Vagina (tissue), 2 donors: ENCODE data around the gene ATP8A1.

ENCODE experiments used
- POLR2A ChIP-seq, 2 donors: fragments of 450-650 bp; IDR thresholded peaks; one replicate each; pipeline ENCODE4 v1.6.1; 2017; ENCODE audit warnings: antibody characterized with exemption in 2 of 2, mild to moderate bottlenecking in 2 of 2, moderate library complexity in 2 of 2
- POLR2AphosphoS5 ChIP-seq, 2 donors: sonication (generic); formaldehyde crosslinking; IDR thresholded peaks; one replicate each; pipeline ENCODE4 v1.9.0; 2017; ENCODE audit warnings: antibody characterized with exemption in 2 of 2, mild to moderate bottlenecking in 2 of 2, low read depth in 1 of 2; ENCODE audit not compliant: insufficient read depth in 1 of 2
- TF ChIP-seq, protein P1 (sequence below), 3 experiments: fragments of 450-650 bp in 2 of 3; fragments of 200-600 bp in 1 of 3; sonication (generic) in 1 of 3; IDR thresholded peaks; one replicate each; pipeline ENCODE4 v1.5.1; 2017 to 2019; ENCODE audit warnings: antibody characterized with exemption in 3 of 3, mild to moderate bottlenecking in 2 of 3, moderate library complexity in 2 of 3

DNA sequence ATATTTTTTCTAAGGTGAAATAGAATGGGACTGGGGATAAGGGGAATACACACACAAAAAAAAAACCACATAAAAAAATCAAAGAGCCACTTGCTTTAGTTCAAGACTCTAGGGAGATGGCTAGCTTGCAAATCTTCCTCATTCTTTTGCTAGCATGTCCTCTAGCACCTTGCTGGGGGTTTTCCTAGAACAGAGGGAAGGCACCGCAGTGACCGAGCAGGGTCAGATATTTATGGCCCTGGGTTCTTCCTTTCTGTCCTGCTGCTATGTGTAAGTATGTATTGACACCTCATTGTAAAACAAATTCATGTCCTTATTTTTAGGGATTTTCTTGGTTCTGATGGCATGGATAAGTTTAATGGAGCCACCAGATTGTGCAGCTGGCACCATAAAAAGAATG is 178.4 kb downstream of the ATP8A1 start:
- TF ChIP-seq, protein P1, sequence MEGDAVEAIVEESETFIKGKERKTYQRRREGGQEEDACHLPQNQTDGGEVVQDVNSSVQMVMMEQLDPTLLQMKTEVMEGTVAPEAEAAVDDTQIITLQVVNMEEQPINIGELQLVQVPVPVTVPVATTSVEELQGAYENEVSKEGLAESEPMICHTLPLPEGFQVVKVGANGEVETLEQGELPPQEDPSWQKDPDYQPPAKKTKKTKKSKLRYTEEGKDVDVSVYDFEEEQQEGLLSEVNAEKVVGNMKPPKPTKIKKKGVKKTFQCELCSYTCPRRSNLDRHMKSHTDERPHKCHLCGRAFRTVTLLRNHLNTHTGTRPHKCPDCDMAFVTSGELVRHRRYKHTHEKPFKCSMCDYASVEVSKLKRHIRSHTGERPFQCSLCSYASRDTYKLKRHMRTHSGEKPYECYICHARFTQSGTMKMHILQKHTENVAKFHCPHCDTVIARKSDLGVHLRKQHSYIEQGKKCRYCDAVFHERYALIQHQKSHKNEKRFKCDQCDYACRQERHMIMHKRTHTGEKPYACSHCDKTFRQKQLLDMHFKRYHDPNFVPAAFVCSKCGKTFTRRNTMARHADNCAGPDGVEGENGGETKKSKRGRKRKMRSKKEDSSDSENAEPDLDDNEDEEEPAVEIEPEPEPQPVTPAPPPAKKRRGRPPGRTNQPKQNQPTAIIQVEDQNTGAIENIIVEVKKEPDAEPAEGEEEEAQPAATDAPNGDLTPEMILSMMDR (IDR thresholded peaks at IDR 0.05): no peak
- TF ChIP-seq POLR2A (IDR thresholded peaks at IDR 0.05): no peak
- no peak for TF ChIP-seq POLR2AphosphoS5 (IDR thresholded peaks at IDR 0.05; ENCODE audit: insufficient read depth in 1 of 2, low read depth in 1 of 2)
